Measurements from ENCODE around the gene EFR3B.
"Not testable (repeated sequence)": the region's sequence is repeated elsewhere in the genome, so short reads cannot be mapped to it uniquely, and the experiment has no call there.

EFR3B gene, protein sequence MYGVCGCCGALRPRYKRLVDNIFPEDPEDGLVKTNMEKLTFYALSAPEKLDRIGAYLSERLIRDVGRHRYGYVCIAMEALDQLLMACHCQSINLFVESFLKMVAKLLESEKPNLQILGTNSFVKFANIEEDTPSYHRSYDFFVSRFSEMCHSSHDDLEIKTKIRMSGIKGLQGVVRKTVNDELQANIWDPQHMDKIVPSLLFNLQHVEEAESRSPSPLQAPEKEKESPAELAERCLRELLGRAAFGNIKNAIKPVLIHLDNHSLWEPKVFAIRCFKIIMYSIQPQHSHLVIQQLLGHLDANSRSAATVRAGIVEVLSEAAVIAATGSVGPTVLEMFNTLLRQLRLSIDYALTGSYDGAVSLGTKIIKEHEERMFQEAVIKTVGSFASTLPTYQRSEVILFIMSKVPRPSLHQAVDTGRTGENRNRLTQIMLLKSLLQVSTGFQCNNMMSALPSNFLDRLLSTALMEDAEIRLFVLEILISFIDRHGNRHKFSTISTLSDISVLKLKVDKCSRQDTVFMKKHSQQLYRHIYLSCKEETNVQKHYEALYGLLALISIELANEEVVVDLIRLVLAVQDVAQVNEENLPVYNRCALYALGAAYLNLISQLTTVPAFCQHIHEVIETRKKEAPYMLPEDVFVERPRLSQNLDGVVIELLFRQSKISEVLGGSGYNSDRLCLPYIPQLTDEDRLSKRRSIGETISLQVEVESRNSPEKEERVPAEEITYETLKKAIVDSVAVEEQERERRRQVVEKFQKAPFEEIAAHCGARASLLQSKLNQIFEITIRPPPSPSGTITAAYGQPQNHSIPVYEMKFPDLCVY

DNA sequence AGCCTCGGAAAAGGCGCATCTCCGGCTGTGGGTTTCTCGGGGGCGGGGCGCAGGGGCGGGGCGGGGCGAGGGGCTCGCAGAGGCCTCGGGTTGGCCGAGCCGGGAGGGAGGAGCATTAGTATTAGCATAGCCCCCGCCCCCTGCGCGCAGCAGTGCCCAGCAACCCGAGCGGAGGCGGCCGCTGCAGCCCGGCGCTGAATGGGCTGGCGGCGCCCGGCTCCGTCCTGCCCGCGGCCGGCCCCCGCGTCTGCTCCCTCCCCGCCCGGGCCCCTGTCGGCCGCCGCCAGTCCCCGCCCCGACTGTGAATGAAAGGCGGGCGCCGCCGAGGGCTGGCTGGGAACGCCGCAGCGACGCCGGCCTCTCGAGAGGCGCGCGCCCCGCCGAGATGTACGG is at the start of gene EFR3B:
Gene EFR3B (plus strand): TSS at position 149 of the 393 bp plus-strand sequence. CDS start 237 bp downstream, at position 386.
- peak; percentile 87 to 92 for DNase-seq

GRCh38 chr2:24993406-24994145 is 48.3 kb upstream of the EFR3B start:
- no peak for DNase-seq

- DNase-seq = no peak
These were observed 47.6 kb upstream of the EFR3B start for GRCh38 chr2:24994146-24994724.

- not testable (repeated sequence) for DNase-seq
These were observed 42.8 kb upstream of the EFR3B start for GRCh38 chr2:24999097-24999496.

- DNase-seq = no peak
These were observed 41.8 kb upstream of the EFR3B start for GRCh38 chr2:25000036-25000435.

DNA sequence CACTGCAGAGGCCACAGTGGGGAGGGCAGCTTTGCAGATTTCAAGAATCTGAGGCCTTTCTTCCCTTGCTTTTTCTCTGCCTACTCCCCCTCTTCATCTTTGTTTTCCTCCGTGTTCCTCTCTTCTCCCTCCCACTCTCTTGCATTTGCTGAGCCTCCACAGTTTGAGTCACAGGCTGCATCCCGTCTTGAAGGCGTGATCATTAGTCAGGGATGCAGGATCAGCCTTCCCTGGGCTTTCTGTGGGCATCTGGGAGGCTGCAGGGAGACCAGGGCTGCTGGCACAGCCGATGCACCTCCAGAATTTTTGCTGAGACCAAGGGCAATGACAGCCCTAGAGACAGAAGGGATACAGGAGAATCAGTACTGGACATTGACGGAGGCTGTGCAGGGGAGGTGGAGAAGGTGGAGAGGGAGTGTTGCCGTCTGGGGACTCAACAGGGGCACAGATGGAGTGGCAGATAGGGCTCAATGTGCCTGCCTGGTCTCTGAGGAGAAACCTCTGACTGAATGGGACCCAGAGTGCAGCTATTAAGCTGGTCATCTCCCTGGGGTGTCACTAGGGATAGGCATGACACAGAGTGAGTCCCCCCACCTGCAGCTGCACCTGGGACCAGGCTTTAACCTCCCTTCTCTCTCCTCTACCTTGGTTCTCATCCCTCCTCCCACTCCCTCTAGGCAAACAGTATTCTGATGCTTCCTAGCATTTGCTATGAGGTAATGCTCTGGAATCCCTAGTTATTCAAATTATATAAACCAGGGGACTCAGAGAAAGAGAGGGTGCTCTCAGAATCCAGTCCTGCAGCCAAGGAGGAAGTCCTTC is 41.2 kb upstream of the EFR3B start:
- DNase-seq = no peak

DNA sequence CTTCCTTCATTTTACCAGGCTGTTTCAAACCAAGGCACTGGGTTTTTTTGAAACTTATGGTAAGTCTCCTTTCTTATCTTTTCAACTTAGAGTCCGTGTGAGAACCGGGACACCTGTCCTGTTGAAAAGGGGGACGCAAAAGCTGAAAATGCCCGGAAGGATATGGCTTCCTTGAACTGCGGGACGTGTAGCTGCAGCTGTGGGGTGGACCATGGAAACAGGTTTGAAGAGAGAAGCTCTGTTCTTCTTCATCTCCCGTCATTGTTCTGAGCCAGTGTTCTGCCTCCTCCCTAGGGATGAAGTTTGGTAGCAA is 40.6 kb upstream of the EFR3B start:
- DNase-seq = no peak

DNA sequence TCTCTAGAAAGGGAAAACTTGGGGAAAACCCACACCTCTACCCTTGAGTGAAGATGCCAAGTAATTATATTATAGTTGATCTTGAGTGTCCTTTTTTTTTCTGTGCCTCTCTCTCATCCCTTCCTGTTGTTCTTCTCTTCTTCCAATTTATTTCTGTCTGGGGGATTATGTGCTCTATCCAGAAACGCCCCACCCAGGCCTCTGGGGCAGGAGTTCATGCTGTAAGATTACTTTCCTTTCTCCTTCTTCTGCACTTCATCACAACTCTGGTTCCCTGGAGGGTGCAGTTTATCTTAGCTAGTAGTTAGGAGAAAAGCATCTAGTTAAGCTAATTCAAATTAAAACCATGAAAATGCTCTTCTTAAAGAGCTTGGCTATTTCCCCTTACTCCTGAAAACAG is 39.8 kb upstream of the EFR3B start:
- no peak for DNase-seq

DNA sequence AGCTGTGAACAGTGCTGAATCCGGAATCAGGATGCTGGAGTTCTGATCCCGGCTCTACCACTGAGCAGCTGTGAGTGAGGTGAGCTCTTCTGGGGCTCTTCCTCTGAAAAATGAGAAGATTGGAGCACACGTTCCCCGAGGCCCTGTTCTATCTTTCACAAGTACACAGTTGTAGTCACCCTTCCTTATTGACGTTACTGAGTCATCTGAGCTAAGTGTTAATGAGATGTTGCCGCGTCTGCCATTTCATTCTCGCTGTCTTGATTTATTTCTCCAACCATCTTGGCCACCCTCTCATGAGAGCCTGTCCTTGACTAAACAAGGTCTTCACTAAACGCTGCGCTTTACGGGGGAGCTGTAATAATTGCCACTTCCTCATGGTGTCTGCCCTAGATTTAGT is 31.9 kb upstream of the EFR3B start:
- DNase-seq = no peak

DNA sequence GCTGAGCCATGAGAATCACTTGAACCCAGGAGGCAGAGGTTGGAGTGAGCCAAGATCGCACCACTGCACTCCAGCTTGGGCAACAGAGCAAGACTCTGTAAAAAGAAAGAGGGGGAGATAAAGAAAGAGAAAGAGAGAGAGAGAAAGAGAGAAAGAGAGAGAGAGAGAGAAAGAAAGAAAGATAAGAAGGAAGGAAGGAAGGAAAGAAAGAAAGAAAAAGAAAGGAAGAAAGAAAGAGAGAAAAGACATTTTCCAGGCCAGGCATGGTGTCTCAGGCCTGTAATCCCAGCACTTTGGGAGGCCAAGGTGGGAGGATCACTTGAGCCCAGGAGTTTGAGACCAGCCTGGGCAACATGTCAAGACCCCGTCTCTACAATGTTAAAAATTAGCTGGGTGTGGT is 30.5 kb upstream of the EFR3B start:
- DNase-seq = not testable (repeated sequence)

- no peak for DNase-seq
These were observed 27.2 kb upstream of the EFR3B start for GRCh38 chr2:25014631-25015030.

DNA sequence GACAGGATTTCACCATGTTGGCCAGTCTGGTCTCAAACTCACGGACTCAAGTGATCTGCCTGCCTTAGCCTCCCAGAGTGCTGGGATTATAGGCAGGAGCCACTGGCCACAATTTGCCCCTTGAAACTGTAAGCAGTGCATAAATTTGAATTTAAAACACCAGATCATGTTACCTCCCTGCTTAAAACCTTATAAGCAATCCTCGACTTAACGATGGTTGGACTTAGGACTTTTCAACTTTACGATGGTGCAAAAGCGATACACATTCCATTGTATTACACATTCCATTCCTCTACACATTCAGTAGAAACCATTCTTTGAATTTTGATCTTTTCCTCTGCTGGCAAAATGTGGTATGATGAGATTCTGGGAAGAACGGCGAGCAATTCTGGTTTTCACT is 23.2 kb upstream of the EFR3B start:
- no peak for DNase-seq

- no peak for DNase-seq
These were observed 20.0 kb upstream of the EFR3B start for GRCh38 chr2:25021791-25022362.

DNA sequence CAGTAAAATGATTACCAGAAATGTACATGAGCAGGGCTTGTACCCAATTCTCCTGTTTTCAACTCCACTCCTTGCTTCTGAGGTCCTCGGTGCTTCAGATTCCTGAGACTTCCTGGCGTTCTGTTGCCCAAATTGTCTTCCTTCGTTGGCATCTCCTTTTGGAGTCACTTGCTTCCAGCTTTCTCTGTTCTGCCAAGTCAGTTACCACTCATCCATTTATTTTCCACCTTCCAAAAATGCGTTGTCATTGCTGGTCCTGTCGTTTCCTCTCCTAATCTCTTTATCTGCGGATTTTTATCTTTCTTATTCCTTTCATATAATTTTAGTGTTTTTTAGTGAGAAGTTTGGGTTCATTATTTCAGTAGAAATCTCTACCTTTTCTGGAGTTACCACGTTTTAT is 18.5 kb upstream of the EFR3B start:
- no peak for DNase-seq

DNA sequence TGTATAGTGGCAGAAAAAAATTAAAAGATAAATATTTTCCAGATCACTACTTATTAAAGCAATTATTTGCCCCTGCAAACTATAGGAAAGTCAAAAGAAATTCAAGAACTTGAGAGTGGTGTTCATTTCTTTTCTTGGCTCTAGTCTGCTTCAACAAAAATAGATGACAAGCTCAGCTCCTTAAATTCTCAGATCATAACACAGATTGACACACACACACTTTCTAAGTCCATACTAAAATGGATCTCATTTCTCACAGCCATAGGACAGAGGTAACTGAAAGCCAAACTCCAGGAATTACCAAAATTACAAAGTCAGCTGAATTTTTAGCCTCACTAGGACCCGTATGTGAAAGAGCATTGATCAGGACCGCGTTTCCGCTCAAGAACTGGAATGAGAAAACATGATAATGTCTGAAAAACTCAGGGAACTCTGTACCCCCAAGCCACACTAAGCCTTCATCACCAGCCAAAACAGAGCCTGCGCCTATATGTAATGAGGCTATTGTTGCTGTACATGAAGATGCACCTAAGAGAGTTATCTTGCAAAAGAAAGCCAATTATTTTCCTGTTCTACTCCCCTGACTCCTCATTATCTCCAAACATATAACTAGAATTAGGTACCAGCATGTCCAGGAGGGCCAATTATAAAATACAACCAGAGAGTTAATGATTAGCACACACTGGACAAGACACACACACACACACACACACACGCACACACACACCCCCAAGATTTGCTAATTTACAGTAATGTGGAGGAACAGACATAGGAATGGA is 16.5 kb upstream of the EFR3B start:
- no peak for DNase-seq

- no peak for DNase-seq
These were observed 15.8 kb upstream of the EFR3B start for GRCh38 chr2:25026008-25026530.

GRCh38 chr2:25029183-25029554 is 12.7 kb upstream of the EFR3B start:
- DNase-seq = no peak

DNA sequence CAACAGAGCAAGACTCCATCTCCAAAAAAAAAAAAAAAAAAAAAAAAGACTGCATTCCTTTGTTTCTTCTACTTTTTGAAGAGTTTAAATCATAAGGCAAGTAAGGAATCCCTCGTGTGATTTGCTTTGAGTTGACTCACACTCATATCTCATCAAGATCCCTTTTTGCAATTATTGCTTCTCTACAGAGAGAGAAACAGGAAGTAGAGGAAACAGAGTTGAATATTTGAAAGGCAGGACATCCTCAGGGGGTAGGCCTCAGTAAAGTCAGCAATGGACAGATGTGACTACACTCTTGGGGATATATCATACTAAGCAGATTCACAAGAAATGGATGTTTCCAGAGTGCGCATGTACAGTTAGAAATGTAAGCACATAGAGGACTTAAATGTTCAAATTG is 11.2 kb upstream of the EFR3B start:
- no peak for DNase-seq

- no peak for DNase-seq
These were observed 9.8 kb upstream of the EFR3B start for GRCh38 chr2:25032094-25032493.

- no peak for DNase-seq
These were observed 9.0 kb upstream of the EFR3B start for GRCh38 chr2:25032901-25033300.

DNA sequence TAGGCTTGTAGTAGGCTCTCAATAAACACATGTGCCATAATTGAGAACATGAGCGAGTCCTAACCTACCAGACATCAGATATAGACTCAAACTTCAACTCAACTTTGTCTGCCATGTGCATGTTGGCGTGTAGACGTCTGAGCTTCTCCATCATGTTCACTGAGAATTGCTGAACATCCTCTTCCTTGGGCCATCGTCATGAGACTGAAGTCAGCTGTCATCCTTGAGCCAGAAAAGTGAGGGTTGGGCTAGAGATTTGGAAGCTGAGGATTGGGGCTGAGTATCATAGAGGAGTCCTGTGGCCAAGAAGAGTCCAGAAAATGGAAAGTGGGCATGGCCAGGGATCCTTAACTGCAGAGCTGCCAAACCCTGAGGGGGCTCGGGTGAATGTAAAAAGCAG is 7.8 kb upstream of the EFR3B start:
- DNase-seq = no peak
